OCI-LY1 (cell line): ENCODE results near the gene POTEJ.
"Not testable (repeated sequence)": the region's sequence is repeated elsewhere in the genome, so short reads cannot be mapped to it uniquely, and the experiment has no call there.

Experiments
- CTCF ChIP-seq: fragments of 200-600 bp; sonication (generic), shearing (Covaris generic); IDR thresholded peaks from 2 replicates; pipeline ENCODE4 v1.5.1; 2017; ENCODE audit warnings: mild to moderate bottlenecking, antibody characterized with exemption, low read length, moderate library complexity, mixed read lengths
- EZH2 ChIP-seq: fragments of 200-600 bp; sonication (generic), shearing (Covaris generic); IDR thresholded peaks from 2 replicates; pipeline ENCODE4 v1.8.0; 2017; ENCODE audit warnings: borderline replicate concordance, mixed run types, mild to moderate bottlenecking, antibody characterized with exemption, low read length, moderate library complexity, mixed read lengths

- not testable (repeated sequence) for TF ChIP-seq CTCF, EZH2
These were observed 37.0 kb upstream of the POTEJ start for GRCh38 chr2:130574230-130574629.
